ENCODE data around the gene UROD.

DNA sequence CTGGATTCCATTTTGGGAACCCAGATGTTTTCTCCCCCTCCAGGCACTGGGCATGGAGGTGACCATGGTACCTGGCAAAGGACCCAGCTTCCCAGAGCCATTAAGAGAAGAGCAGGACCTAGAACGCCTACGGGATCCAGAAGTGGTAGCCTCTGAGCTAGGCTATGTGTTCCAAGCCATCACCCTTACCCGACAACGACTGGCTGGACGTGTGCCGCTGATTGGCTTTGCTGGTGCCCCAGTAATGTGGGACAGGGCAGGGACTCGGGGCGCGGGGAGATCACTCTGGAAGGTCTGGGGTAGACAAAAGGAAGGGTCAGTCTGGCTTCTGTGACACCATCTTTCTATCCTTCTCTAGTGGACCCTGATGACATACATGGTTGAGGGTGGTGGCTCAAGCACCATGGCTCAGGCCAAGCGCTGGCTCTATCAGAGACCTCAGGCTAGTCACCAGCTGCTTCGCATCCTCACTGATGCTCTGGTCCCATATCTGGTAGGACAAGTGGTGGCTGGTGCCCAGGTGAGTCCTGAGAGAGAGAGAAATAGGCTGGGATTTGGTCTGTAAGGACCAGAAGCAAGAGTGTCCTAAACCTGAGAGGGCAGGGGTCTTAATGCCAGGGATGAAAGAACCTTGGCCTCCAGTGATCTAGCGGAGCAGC is 1.6 kb downstream of the UROD start:
- TF ChIP-seq RXRA (IDR thresholded peaks at IDR 0.05): no peak
- TF ChIP-seq, protein P1, sequence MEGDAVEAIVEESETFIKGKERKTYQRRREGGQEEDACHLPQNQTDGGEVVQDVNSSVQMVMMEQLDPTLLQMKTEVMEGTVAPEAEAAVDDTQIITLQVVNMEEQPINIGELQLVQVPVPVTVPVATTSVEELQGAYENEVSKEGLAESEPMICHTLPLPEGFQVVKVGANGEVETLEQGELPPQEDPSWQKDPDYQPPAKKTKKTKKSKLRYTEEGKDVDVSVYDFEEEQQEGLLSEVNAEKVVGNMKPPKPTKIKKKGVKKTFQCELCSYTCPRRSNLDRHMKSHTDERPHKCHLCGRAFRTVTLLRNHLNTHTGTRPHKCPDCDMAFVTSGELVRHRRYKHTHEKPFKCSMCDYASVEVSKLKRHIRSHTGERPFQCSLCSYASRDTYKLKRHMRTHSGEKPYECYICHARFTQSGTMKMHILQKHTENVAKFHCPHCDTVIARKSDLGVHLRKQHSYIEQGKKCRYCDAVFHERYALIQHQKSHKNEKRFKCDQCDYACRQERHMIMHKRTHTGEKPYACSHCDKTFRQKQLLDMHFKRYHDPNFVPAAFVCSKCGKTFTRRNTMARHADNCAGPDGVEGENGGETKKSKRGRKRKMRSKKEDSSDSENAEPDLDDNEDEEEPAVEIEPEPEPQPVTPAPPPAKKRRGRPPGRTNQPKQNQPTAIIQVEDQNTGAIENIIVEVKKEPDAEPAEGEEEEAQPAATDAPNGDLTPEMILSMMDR (IDR thresholded peaks at IDR 0.05; ENCODE audit: low read depth, low read length, missing input control): no peak
- TF ChIP-seq TAF1 (conservative IDR thresholded peaks at IDR 0.05): no peak
- no peak for TF ChIP-seq GABPA (IDR thresholded peaks at IDR 0.05 in 1 of 2, conservative IDR thresholded peaks at IDR 0.05 in 1 of 2)

Measured in liver (tissue), 3 donors.